Upper lobe of left lung (tissue), 6 donors: Measurements from ENCODE around the gene CR1L. TPM values are rescaled to one million over a fixed set of nuclear protein-coding genes. Genes with fewer than 3 reads are reported as not detected.
"Not testable (repeated sequence)": the region's sequence is repeated elsewhere in the genome, so short reads cannot be mapped to it uniquely, and the experiment has no call there.

Experiments used
- ATAC-seq, 2 donors: fragments of 200-7000 bp; cut with Tn5 transposase; one replicate each; pipeline ENCODE4 v1.9.1; 2022; ENCODE audit warnings: mild to moderate bottlenecking in 2 of 2, moderate library complexity in 2 of 2; ENCODE audit not compliant: low FRiP score in 2 of 2
- DNase-seq, 2 donors: peaks; one replicate each; pipeline ENCODE4 v3.0.0-alpha.2; 2019 to 2020
- H3K27ac ChIP-seq, 4 donors: fragments of 200-600 bp; sonication (generic); one replicate each; pipeline ENCODE4 v1.5.1; 2016 to 2019
- H3K27me3 ChIP-seq, 4 donors: fragments of 200-600 bp; sonication (generic); one replicate each; pipeline ENCODE4 v1.5.1; 2017 to 2019
- H3K36me3 ChIP-seq, 4 donors: fragments of 200-600 bp; sonication (generic); one replicate each; pipeline ENCODE4 v1.5.1; 2016 to 2019
- H3K4me1 ChIP-seq, 4 donors: fragments of 200-600 bp; sonication (generic); one replicate each; pipeline ENCODE4 v1.5.1; 2018 to 2019
- H3K4me3 ChIP-seq, 4 donors: fragments of 200-600 bp; sonication (generic); one replicate each; pipeline ENCODE4 v1.5.1; 2017 to 2019; ENCODE audit warnings: mild to moderate bottlenecking in 2 of 4, moderate library complexity in 1 of 4
- H3K9me3 ChIP-seq, 4 donors: fragments of 200-600 bp; sonication (generic); one replicate each; pipeline ENCODE4 v1.5.1; 2018 to 2019
- CTCF ChIP-seq, 6 experiments: fragments of 450-650 bp in 4 of 6; fragments of 200-600 bp in 2 of 6; sonication (generic) in 2 of 6; IDR thresholded peaks; one replicate each; pipeline ENCODE4 v1.5.1; 2016 to 2019; ENCODE audit warnings: antibody characterized with exemption in 6 of 6
- EP300 ChIP-seq, 4 donors: sonication (generic); formaldehyde crosslinking; IDR thresholded peaks; one replicate each; pipeline ENCODE4 v1.5.1; 2017; ENCODE audit warnings: antibody characterized with exemption in 4 of 4, control low read depth in 2 of 4
- POLR2A ChIP-seq, 4 donors: fragments of 450-650 bp; IDR thresholded peaks; one replicate each; pipeline ENCODE4 v1.5.1; 2016 to 2017; ENCODE audit warnings: antibody characterized with exemption in 4 of 4, mild to moderate bottlenecking in 2 of 4
- POLR2AphosphoS5 ChIP-seq, 2 donors: sonication (generic); formaldehyde crosslinking; IDR thresholded peaks; one replicate each; pipeline ENCODE4 v1.5.1; 2017; ENCODE audit warnings: antibody characterized with exemption in 2 of 2
- WGBS, 2 donors: methylation state at CpG; one replicate each; pipeline ENCODE4 v1.1.5; 2017 to 2018; 5-methylcytosine and 5-hydroxymethylcytosine counted together
- total RNA-seq, 6 donors: library from RNA; depleted of rRNA in 4 of 6; stranded (reverse); fragments of >200 nt in 4 of 6; gene quantifications; one replicate each; pipeline versions ENCODE4 v1.1.0 to v1.2.1, GENCODE V29; 2016 to 2021
- donor health status: DM: no; HTN: no; CAD: no; lungs with moderate emphysema.
- donor health status: DM: no; HTN: yes; CAD: no; lungs with severe emphysema.

Gene CR1L
- total RNA-seq, 6 donors from 2014 or later: 0.30 to 1.0 TPM; not detected in 4

GRCh38 chr1:207627496-207627895 lies 17.4 kb upstream of the CR1L start:
- Histone ChIP-seq H3K27ac (no peak overlapping the region), H3K4me1 (no peaks in the 10 kb centered on the region), H3K9me3 (no peaks in the 10 kb centered on the region), H3K4me3 (no peak overlapping the region), H3K27me3 (no peaks in the 10 kb centered on the region), H3K36me3 (no peaks in the 10 kb centered on the region)
- DNase-seq (no peak), ATAC-seq (no peak)
- WGBS, 2 donors: 95 to 97% methylated on average over 2 of the region's 2 CpGs
- no peak for TF ChIP-seq POLR2A (IDR thresholded peaks at IDR 0.05)
- no peak for TF ChIP-seq EP300 (IDR thresholded peaks at IDR 0.05)
- TF ChIP-seq CTCF (IDR thresholded peaks at IDR 0.05): no peak
- TF ChIP-seq POLR2AphosphoS5 (IDR thresholded peaks at IDR 0.05): no peak

GRCh38 chr1:207628776-207629175 lies 16.2 kb upstream of the CR1L start:
- 41 to 47% methylated on average over 5 of the region's 5 CpGs for WGBS, 2 donors
- H3K9me3 ChIP-seq: no peaks in the 10 kb centered on the region
- TF ChIP-seq CTCF (IDR thresholded peaks at IDR 0.05): no peak
- TF ChIP-seq POLR2AphosphoS5 (IDR thresholded peaks at IDR 0.05): no peak
- TF ChIP-seq POLR2A (IDR thresholded peaks at IDR 0.05): no peak
- TF ChIP-seq EP300 (IDR thresholded peaks at IDR 0.05): no peak
- H3K4me1 ChIP-seq: no peaks in the 10 kb centered on the region
- DNase-seq: no peak
- no peaks in the 10 kb centered on the region for H3K27me3 ChIP-seq
- no peak for ATAC-seq
- no peak overlapping the region for H3K4me3 ChIP-seq
- no peak overlapping the region for H3K27ac ChIP-seq
- no peaks in the 10 kb centered on the region for H3K36me3 ChIP-seq

- H3K36me3 ChIP-seq: no peaks in the 10 kb centered on the region
- H3K27ac ChIP-seq: no peak overlapping the region
- no peak for ATAC-seq
- H3K4me3 ChIP-seq: no peak overlapping the region
- no peaks in the 10 kb centered on the region for H3K9me3 ChIP-seq
- H3K4me1 ChIP-seq: no peaks in the 10 kb centered on the region
- TF ChIP-seq EP300 (IDR thresholded peaks at IDR 0.05): no peak
- TF ChIP-seq POLR2AphosphoS5 (IDR thresholded peaks at IDR 0.05): no peak
- TF ChIP-seq CTCF (IDR thresholded peaks at IDR 0.05): no peak
- TF ChIP-seq POLR2A (IDR thresholded peaks at IDR 0.05): no peak
- WGBS, 2 donors: 53 to 57% methylated on average over 1 of the region's 1 CpG
- H3K27me3 ChIP-seq: no peaks in the 10 kb centered on the region
- no peak for DNase-seq
Measured at GRCh38 chr1:207631137-207631536, 13.8 kb upstream of the CR1L start.

- ATAC-seq (no peak), DNase-seq (no peak)
- no peak overlapping the region for H3K4me3 ChIP-seq
- H3K27me3 ChIP-seq: no peaks in the 10 kb centered on the region
- no peaks in the 10 kb centered on the region for H3K36me3 ChIP-seq
- no peak overlapping the region for H3K27ac ChIP-seq
- H3K4me1 ChIP-seq: no peaks in the 10 kb centered on the region
- TF ChIP-seq CTCF (IDR thresholded peaks at IDR 0.05) (no peak), POLR2A (IDR thresholded peaks at IDR 0.05) (no peak), POLR2AphosphoS5 (IDR thresholded peaks at IDR 0.05) (no peak), EP300 (IDR thresholded peaks at IDR 0.05) (no peak)
- H3K9me3 ChIP-seq: no peaks in the 10 kb centered on the region
Measured at GRCh38 chr1:207633226-207633625, 11.7 kb upstream of the CR1L start.

GRCh38 chr1:207633699-207634289 lies 11.1 kb upstream of the CR1L start:
- H3K27ac ChIP-seq, H3K9me3 ChIP-seq, H3K36me3 ChIP-seq, H3K27me3 ChIP-seq, ATAC-seq, H3K4me1 ChIP-seq, DNase-seq, H3K4me3 ChIP-seq: not testable (repeated sequence)
- 81 to 86% methylated on average over 12 of the region's 12 CpGs for WGBS, 2 donors

DNA sequence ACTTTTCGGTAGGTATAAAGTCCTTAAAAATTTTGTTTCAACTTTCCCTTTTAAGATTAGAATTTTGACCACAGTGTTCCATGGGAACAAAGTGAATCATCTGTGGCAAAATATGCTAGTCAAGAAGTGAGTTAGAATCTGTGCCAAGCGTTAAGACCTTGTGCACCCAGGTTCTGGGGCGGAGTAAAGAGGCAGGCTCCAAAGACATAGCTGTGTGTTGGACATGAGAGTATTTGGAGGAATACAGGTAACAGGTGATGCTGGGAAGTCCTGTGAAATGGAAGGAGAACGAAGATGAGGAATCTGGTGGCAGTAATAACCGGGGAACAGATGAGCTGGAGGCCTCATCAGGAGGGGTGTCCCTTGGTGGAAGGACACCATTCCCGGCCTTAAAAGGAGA lies 10.6 kb upstream of the CR1L start:
- not testable (repeated sequence) for ATAC-seq, H3K36me3 ChIP-seq, H3K4me3 ChIP-seq, H3K9me3 ChIP-seq, H3K27me3 ChIP-seq, DNase-seq, H3K27ac ChIP-seq, H3K4me1 ChIP-seq
- 80 to 86% methylated on average over 6 of the region's 6 CpGs for WGBS, 2 donors

DNA sequence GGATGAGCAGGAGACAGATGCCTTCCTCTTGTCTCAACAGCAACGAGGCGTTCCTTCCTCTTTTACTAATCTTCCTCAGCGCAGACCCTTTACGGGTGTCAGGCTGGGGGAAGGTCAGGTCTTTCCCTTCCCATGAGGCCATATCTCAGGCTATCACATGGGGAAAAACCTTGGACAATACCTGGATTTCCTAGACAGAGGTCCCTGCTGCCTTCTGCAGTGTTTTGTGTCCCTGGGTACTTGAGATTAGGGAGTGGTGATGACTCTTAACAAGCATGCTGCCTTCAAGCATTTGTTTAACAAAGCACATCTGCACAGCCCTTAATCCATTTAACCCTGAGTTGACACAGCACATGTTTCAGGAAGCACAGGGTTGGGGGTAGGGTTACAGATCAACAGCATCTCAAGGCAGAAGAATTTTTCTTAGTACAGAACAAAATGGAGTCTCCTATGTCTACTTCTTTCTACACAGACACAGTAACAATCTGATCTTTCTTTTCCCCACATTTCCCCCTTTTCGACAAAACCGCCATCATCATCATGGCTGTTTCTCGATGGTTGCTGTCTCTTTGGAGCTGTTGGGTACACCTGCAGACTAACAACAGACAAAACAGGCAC lies 9.3 kb upstream of the CR1L start:
- 57 to 58% methylated on average over 7 of the region's 7 CpGs for WGBS, 2 donors
- H3K27me3 ChIP-seq, H3K9me3 ChIP-seq, H3K4me3 ChIP-seq, DNase-seq, H3K27ac ChIP-seq, H3K36me3 ChIP-seq, H3K4me1 ChIP-seq, ATAC-seq: not testable (repeated sequence)

DNA sequence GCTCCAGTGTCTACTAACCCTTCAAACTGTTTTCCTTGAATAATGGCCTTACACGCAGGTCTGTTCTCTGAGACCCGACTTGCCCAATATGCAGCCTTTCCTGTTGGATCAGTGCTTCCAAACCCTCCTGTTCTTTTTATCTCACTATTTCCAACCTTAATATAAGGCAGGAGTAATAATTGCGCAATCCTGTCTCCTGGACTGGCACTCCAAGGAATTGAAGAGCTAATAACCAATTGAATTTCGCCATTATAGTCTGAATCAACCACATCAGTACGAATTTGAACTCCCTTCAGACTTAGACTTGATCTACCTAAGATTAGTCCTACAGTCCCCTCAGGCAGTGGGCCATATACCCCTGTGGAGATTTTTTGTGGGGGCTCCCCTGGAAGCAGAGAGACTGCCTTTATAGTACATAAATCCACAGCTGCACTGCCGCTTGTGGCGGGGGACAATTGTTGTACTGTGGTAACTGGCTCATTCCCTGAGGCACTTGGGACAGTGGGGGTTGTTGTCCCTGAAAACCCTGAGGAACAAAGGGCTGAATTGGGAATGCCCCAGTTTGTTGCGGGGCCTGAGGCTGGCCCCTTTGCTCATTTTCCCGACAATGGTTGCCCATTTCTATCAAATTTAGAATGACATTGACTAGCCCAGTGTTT lies 6.3 kb upstream of the CR1L start:
- not testable (repeated sequence) for H3K4me3 ChIP-seq, DNase-seq, H3K27ac ChIP-seq, H3K9me3 ChIP-seq, ATAC-seq, H3K36me3 ChIP-seq, H3K4me1 ChIP-seq, H3K27me3 ChIP-seq
- WGBS, 2 donors: 83 to 84% methylated on average over 9 of the region's 9 CpGs
